Ishikawa (cell line): ENCODE measurements around the gene EEF1AKMT3.
A peak's percentile ranks its signal among the peaks of the same experiment; 100 is the strongest.

ENCODE experiments used
- CEBPB ChIP-seq: IDR thresholded peaks from 2 replicates; pipeline ENCODE4 v1.6.1; 2012
- CREB1 ChIP-seq: IDR thresholded peaks from 2 replicates; pipeline ENCODE4 v1.6.1; 2012; ENCODE audit warnings: low read depth
- EGR1 ChIP-seq: IDR thresholded peaks from 2 replicates; pipeline ENCODE4 v1.6.1; 2012
- EP300 ChIP-seq: IDR thresholded peaks from 2 replicates; pipeline ENCODE4 v1.6.1; 2012; ENCODE audit warnings: borderline replicate concordance
- FOXM1 ChIP-seq: IDR thresholded peaks from 2 replicates; pipeline ENCODE4 v1.6.1; 2012; ENCODE audit warnings: low read depth, borderline replicate concordance
- NFIC ChIP-seq: IDR thresholded peaks from 2 replicates; pipeline ENCODE4 v1.6.1; 2012
- RAD21 ChIP-seq: IDR thresholded peaks from 2 replicates; pipeline ENCODE4 v1.6.1; 2012; ENCODE audit warnings: low read depth
- REST ChIP-seq: IDR thresholded peaks from 2 replicates; pipeline ENCODE4 v1.6.1; 2012; ENCODE audit warnings: low read depth, mild to moderate bottlenecking
- TAF1 ChIP-seq: IDR thresholded peaks from 2 replicates; pipeline ENCODE4 v1.6.1; 2012; ENCODE audit warnings: low read depth, mild to moderate bottlenecking
- TCF12 ChIP-seq: IDR thresholded peaks from 2 replicates; pipeline ENCODE4 v1.6.1; 2012; ENCODE audit warnings: low read depth
- TEAD4 ChIP-seq: IDR thresholded peaks from 2 replicates; pipeline ENCODE4 v1.6.1; 2012
- YY1 ChIP-seq: IDR thresholded peaks from 2 replicates; pipeline ENCODE4 v1.6.1; 2012; ENCODE audit warnings: low read depth
- ZBTB7A ChIP-seq: IDR thresholded peaks from 2 replicates; pipeline ENCODE4 v1.6.1; 2012; ENCODE audit warnings: low read depth
- TF ChIP-seq, protein P1 (sequence below): IDR thresholded peaks from 2 replicates; pipeline ENCODE4 v1.6.1; 2012
- TF ChIP-seq, protein P2 (sequence below): IDR thresholded peaks from 2 replicates; pipeline ENCODE4 v1.6.1; 2012

The EEF1AKMT3 gene

GRCh38 chr12:57754411-57755193 is 17.8 kb upstream of the EEF1AKMT3 start, which contains the start of gene MARCHF9:
TSS of gene MARCHF9 (plus strand) at chr12:57755103. CDS start at chr12:57755529, 426 bp downstream.
- TF ChIP-seq EP300 (no peak), YY1 (peak; percentile 84)

- TF ChIP-seq NFIC (no peak), REST (no peak), ZBTB7A (0 out of 2 replicates have a peak, but pooled peaks have one; percentile 4)
Measured at GRCh38 chr12:57755194-57755453, 17.3 kb upstream of the EEF1AKMT3 start.

DNA sequence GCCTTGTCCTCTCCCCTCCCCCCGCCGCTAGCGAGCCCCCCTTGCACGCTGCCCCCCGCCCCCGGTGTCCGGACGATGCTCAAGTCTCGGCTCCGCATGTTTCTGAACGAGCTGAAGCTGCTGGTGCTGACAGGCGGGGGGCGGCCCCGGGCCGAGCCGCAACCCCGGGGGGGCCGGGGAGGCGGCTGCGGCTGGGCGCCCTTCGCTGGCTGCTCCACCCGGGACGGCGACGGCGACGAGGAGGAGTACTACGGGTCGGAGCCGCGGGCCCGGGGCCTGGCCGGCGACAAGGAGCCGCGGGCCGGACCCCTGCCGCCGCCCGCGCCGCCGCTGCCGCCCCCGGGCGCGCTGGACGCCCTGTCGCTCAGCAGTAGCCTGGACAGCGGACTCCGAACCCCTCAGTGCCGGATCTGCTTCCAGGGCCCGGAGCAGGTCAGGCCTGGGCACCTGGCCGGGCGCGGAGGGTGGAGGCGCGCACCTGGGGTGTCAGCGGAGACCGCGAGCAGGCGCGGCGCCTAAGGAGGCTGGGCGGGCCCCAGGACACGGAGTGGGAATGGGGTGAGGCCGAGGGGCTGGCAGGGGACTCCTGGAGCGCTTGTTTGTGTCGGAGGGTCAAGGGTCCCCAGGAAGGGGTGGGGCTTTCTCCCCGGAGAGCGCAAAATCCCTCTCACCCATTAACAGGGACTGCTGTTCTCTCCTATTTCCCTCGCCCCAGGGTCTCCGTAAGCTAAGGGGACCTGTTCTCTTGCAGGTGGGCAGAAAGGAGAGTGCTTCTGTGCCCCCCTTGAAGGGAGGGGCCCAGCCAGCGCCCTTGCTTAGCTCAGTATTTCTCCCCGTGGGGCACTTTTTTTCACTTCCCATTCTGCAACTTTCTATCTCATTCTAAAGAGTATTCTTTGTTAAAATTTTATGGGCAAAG is 16.7 kb upstream of the EEF1AKMT3 start:
- TF ChIP-seq, protein P1, sequence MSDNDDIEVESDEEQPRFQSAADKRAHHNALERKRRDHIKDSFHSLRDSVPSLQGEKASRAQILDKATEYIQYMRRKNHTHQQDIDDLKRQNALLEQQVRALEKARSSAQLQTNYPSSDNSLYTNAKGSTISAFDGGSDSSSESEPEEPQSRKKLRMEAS: peak; percentile 32; the same call in 1 of the 2 replicates
- TF ChIP-seq CREB1: no peak
- peak; percentile 67 for TF ChIP-seq ZBTB7A
- peak; percentile 47 for TF ChIP-seq REST

DNA sequence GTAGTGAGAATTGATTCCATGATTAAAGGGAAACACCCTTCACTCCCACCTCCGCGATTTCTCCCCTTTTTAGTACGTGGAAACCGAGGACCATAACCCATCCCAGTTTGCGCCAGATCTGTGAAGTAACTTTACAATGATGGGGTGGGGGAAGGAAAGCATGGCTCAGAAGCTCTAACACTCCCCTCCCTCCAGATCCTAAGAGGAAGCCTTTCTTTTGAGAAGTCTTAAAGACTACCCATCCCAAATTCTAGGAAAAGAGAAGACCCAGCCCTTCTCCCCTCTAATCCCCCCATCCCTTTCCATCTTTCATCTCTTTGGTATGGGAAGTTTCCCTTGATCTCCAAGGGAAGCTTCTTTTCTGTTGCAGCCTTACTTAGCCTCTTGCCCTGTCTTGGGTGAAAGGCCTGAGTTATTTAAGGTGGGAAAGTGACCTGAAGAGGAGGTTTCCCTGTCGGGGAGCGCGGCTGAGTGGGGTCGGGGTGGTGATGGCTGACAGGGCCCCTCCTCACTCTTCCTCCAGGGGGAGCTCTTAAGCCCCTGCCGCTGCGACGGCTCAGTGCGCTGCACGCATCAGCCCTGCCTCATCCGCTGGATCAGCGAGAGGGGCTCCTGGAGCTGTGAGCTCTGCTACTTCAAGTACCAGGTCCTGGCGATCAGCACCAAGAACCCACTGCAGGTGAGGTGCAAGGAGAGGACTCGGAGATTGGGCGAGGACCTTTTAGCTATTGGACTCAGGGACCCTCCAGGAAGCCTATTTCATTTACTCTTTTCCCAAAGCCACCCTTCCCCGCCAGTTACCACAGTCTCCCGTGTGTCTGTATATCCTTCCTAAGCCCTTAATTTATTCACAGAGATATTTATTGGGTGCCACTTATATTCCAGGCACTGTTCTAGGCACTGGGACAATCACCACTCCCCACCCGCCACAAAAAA is 15.7 kb upstream of the EEF1AKMT3 start:
- TF ChIP-seq EGR1: no peak
- no peak for TF ChIP-seq TAF1
- TF ChIP-seq, protein P1: no peak
- TF ChIP-seq RAD21: no peak
- no peak for TF ChIP-seq YY1
- no peak for TF ChIP-seq CREB1
- TF ChIP-seq CEBPB: no peak
- TF ChIP-seq EP300: no peak
- TF ChIP-seq REST: no peak

DNA sequence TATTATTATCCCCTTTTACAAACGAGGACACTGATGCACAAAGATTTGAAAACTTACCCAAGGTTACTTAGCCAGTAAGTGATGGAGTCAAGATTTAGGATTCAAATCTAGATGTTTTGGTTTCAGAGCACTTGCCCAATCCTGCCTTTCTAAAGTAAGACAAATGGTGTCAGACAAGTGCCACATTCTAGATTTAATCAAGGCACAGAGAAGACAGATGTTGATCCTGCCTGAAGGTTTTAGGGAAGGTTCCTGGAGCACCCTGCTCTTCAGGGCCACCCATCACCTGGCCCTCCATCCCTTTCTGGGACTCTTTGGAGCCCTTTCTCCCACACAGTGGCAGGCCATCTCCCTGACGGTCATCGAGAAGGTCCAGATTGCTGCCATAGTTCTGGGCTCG is 14.6 kb upstream of the EEF1AKMT3 start:
- TF ChIP-seq TAF1 (no peak), RAD21 (no peak), REST (no peak), EP300 (no peak), CEBPB (no peak), CREB1 (no peak), FOXM1 (no peak), ZBTB7A (no peak), EGR1 (no peak), YY1 (no peak), TEAD4 (no peak), NFIC (no peak), TCF12 (no peak)
- TF ChIP-seq, protein P2, sequence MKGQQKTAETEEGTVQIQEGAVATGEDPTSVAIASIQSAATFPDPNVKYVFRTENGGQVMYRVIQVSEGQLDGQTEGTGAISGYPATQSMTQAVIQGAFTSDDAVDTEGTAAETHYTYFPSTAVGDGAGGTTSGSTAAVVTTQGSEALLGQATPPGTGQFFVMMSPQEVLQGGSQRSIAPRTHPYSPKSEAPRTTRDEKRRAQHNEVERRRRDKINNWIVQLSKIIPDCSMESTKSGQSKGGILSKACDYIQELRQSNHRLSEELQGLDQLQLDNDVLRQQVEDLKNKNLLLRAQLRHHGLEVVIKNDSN: no peak
- TF ChIP-seq, protein P1: no peak
